Measurements from ENCODE around the gene DAP. TPM values are rescaled to one million over a fixed set of nuclear protein-coding genes. Genes with fewer than 3 reads are reported as not detected.

DAP gene
- total RNA-seq, 4 donors from 2014 or later: 2.4 to 11.7 (median 3.6) TPM

DNA sequence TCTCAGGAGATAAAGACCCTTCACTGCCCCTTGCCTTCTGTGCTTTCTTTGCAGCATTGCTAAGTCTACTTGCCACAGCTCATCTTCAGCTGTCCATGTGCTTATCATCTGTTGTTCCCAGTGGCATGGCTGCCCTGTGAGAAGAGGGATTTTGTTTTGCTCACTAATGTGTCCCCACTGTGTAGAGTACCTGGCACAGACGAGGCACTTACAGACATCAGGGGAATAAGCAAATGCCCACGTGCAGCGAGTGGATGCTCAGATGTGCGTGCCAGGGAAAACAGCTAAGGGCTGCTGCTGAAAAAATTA, 31.0 kb downstream of the DAP start:
- no peaks in the 10 kb centered on the region for H3K4me1 ChIP-seq
- in situ Hi-C loops (cut with MboI; ENCODE audit: low sequenced_read_pairs in 4 of 4): no loop called here
- DNase-seq: no peak
- H3K4me3 ChIP-seq: no peak overlapping the region
- H3K9me3 ChIP-seq: no peaks in the 10 kb centered on the region
- intact Hi-C loops (cut with DNase I; ENCODE audit: low total_unique reads): no loop called here
- H3K27ac ChIP-seq: no peak overlapping the region
- no peaks in the 10 kb centered on the region for H3K27me3 ChIP-seq
- H3K36me3 ChIP-seq: no peaks in the 10 kb centered on the region
- ATAC-seq: no peak
- no peak for TF ChIP-seq POLR2A (IDR thresholded peaks at IDR 0.05)
- TF ChIP-seq, protein P1, sequence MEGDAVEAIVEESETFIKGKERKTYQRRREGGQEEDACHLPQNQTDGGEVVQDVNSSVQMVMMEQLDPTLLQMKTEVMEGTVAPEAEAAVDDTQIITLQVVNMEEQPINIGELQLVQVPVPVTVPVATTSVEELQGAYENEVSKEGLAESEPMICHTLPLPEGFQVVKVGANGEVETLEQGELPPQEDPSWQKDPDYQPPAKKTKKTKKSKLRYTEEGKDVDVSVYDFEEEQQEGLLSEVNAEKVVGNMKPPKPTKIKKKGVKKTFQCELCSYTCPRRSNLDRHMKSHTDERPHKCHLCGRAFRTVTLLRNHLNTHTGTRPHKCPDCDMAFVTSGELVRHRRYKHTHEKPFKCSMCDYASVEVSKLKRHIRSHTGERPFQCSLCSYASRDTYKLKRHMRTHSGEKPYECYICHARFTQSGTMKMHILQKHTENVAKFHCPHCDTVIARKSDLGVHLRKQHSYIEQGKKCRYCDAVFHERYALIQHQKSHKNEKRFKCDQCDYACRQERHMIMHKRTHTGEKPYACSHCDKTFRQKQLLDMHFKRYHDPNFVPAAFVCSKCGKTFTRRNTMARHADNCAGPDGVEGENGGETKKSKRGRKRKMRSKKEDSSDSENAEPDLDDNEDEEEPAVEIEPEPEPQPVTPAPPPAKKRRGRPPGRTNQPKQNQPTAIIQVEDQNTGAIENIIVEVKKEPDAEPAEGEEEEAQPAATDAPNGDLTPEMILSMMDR (IDR thresholded peaks at IDR 0.05 in 4 of 5, conservative IDR thresholded peaks at IDR 0.05 in 1 of 5): no peak

DNA sequence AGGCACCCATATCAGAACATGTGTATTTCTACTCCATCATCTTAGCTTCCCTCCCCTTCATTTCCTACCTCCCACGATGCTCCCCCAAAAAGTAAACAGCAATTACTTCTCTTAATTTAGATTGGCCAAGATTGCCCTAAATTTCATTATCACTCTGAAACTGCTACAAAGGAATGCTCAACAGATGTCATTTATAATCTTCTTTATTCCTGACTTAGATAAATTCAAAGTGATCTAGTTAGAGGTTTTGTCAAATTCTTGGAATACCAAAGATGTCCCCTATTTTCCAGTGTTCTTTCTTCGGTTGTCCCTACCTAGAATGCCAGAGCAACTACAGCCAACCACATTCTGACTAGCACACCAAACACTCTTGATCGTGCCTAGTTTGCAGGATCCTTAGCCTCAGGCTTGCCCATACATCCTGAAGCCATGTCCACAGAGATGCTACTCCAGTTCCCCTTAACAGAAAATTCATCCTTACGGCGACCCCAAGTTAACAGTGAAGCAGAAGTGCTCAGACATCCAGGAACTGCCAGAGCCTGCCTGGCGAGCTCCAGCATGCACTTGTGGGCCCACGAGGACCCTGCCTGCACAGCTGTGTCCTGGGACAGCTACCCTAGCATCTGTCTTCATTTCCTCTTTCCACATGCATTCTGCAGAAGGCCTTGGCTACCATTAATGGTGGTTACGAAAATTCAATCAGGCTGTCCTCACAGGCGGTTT, 31.6 kb downstream of the DAP start:
- DNase-seq (peak in 1 of 2 donors; percentile 16), ATAC-seq (no peak)
- H3K9me3 ChIP-seq: no peaks in the 10 kb centered on the region
- in situ Hi-C loops (cut with MboI; ENCODE audit: low sequenced_read_pairs in 4 of 4) (no loop called here), intact Hi-C loops (cut with DNase I; ENCODE audit: low total_unique reads) (no loop called here)
- no peaks in the 10 kb centered on the region for H3K27me3 ChIP-seq
- peaks cover 0 to under 1% of the 10 kb centered on the region in 2 donors for H3K4me1 ChIP-seq
- TF ChIP-seq POLR2A (IDR thresholded peaks at IDR 0.05): no peak
- TF ChIP-seq, protein P1 (IDR thresholded peaks at IDR 0.05 in 4 of 5, conservative IDR thresholded peaks at IDR 0.05 in 1 of 5): no peak
- no peak overlapping the region for H3K4me3 ChIP-seq
- no peak overlapping the region for H3K27ac ChIP-seq
- H3K36me3 ChIP-seq: no peaks in the 10 kb centered on the region

DNA sequence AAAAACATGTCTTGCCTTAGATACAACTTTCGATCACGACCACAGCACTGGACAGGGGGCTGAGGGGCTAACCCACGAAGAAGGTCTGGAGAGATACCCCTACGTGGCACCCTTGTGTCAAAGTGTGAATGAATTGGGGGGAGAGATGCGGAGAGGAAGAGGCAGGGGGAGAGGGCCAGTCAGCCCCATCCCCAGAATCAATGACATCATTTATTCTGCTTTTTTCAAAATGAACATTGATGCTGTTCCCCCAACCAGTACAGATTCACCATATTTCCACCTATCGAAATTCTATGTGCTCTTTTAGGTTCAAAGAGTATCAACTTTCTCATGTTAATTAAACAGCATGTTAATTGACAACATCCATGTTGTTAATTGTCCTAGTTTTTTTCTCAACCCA, 32.4 kb downstream of the DAP start:
- Histone ChIP-seq H3K4me1 (peaks cover 0 to 3% of the 10 kb centered on the region in 2 donors), H3K9me3 (no peaks in the 10 kb centered on the region), H3K4me3 (no peak overlapping the region), H3K27ac (no peak overlapping the region), H3K27me3 (no peaks in the 10 kb centered on the region), H3K36me3 (no peaks in the 10 kb centered on the region)
- in situ Hi-C loops (cut with MboI; ENCODE audit: low sequenced_read_pairs in 4 of 4) (no loop called here), intact Hi-C loops (cut with DNase I; ENCODE audit: low total_unique reads) (no loop called here)
- ATAC-seq (no peak), DNase-seq (no peak)
- TF ChIP-seq, protein P1 (IDR thresholded peaks at IDR 0.05 in 4 of 5, conservative IDR thresholded peaks at IDR 0.05 in 1 of 5): no peak
- no peak for TF ChIP-seq POLR2A (IDR thresholded peaks at IDR 0.05)

DNA sequence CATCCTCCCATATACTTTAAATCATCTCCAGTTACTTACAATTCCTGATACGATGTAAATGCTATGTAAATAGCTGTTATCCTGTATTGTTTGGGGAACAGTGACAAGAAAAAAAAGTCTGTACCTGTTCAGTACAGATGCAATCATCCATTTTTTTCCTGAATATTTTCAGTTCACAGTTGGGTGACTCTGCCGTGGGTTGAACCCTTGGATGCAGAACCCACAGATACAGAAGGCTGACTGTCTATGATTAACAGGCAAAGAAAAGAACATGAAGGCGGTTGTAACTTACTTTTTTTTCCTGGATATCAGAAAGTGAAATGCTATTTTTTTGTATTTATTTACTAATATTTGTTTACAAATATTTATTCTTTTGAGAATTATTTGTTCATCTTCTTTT, 33.2 kb downstream of the DAP start:
- TF ChIP-seq, protein P1 (IDR thresholded peaks at IDR 0.05 in 4 of 5, conservative IDR thresholded peaks at IDR 0.05 in 1 of 5): no peak
- TF ChIP-seq POLR2A (IDR thresholded peaks at IDR 0.05): no peak
- intact Hi-C loops (cut with DNase I; ENCODE audit: low total_unique reads): no loop called here
- no peak for DNase-seq
- Histone ChIP-seq H3K4me3 (no peak overlapping the region), H3K9me3 (no peaks in the 10 kb centered on the region), H3K27ac (no peak overlapping the region), H3K27me3 (no peaks in the 10 kb centered on the region), H3K4me1 (peaks cover 0 to 3% of the 10 kb centered on the region in 2 donors), H3K36me3 (no peaks in the 10 kb centered on the region)
- no peak for ATAC-seq
- in situ Hi-C loops (cut with MboI; ENCODE audit: low sequenced_read_pairs in 4 of 4): no loop called here
